Bronchial epithelial cell (primary cell): ENCODE data around the gene MYO1A. TPM values are rescaled to one million over a fixed set of nuclear protein-coding genes. Genes with fewer than 3 reads are reported as not detected.

Experiments used
- DNase-seq: peaks from one replicate; pipeline ENCODE4 v3.0.0-alpha.2; 2010; ENCODE audit warnings: low read depth
- FAIRE-seq: peaks from 2 replicates; lab custom pipeline; 2011; peaks lifted over from hg19 to GRCh38; lab: Jason Lieb, UNC
- H3K27me3 ChIP-seq: 2 replicates; pipeline ENCODE4 v1.5.1; 2011; ENCODE audit warnings: low read length; ENCODE audit not compliant: control insufficient read depth, insufficient read depth
- H3K36me3 ChIP-seq: 2 replicates; pipeline ENCODE4 v1.5.1; 2011; ENCODE audit warnings: low read length; ENCODE audit not compliant: control insufficient read depth, insufficient read depth
- H3K4me3 ChIP-seq: 2 replicates; pipeline ENCODE4 v1.5.1; 2011; ENCODE audit warnings: mild to moderate bottlenecking, low read depth, low read length, control low read depth
- total RNA-seq: library from RNA; depleted of rRNA; stranded (reverse); fragments of >200 nt; gene quantifications from 2 replicates; pipeline ENCODE4 v1.2.1, GENCODE V29; 2014
- TF ChIP-seq, protein P1 (sequence below): IDR thresholded peaks from 2 replicates; pipeline ENCODE4 v1.5.1; 2011; ENCODE audit warnings: mild to moderate bottlenecking, moderate library complexity, low read length, control low read depth, inconsistent platforms; ENCODE audit not compliant: insufficient read depth, severe bottlenecking

Gene MYO1A
- total RNA-seq, 1 donor from 2014 or later: under 0.01 TPM

DNA sequence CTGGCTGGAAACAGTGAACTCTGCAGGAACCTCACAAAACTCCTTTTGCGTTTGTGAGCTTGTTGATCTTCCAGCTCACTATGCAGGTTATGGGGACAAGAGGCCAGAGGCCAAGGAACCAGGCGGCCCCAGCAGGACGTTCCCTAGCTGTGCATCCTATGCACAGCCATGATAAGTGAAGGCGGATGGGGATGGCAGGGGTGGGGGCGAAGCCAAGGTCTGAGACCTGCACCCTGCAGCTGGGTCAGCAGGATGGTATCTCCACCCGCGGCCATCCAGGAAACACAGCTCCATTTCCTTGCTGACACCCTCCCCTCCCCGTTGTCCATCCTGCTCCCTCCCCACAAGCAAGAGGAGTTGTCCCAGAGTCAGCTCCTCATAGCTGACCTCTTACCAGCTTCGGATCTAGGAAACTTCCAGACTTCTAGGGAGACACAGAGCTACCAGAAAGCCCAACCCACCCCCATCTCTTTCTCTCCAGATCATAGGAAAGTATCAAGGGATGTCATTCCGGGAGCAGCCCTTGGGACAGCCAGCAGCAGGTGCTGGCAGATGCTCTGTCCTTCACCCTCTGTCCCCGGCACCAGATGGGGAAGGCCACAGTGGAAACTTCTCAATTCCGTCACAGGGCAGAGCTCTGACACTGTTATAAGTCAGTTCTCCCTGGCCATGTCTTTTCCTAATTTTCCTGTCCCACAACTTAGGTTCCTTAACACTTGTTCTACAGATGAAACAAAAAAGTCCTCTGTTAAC is 53.0 kb downstream of the MYO1A start:
- no peaks in the 10 kb centered on the region for H3K36me3 ChIP-seq
- DNase-seq: no peak
- H3K4me3 ChIP-seq: no peak overlapping the region
- FAIRE-seq: no peak
- TF ChIP-seq, protein P1, sequence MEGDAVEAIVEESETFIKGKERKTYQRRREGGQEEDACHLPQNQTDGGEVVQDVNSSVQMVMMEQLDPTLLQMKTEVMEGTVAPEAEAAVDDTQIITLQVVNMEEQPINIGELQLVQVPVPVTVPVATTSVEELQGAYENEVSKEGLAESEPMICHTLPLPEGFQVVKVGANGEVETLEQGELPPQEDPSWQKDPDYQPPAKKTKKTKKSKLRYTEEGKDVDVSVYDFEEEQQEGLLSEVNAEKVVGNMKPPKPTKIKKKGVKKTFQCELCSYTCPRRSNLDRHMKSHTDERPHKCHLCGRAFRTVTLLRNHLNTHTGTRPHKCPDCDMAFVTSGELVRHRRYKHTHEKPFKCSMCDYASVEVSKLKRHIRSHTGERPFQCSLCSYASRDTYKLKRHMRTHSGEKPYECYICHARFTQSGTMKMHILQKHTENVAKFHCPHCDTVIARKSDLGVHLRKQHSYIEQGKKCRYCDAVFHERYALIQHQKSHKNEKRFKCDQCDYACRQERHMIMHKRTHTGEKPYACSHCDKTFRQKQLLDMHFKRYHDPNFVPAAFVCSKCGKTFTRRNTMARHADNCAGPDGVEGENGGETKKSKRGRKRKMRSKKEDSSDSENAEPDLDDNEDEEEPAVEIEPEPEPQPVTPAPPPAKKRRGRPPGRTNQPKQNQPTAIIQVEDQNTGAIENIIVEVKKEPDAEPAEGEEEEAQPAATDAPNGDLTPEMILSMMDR: no peak
- H3K27me3 ChIP-seq: no peaks in the 10 kb centered on the region

DNA sequence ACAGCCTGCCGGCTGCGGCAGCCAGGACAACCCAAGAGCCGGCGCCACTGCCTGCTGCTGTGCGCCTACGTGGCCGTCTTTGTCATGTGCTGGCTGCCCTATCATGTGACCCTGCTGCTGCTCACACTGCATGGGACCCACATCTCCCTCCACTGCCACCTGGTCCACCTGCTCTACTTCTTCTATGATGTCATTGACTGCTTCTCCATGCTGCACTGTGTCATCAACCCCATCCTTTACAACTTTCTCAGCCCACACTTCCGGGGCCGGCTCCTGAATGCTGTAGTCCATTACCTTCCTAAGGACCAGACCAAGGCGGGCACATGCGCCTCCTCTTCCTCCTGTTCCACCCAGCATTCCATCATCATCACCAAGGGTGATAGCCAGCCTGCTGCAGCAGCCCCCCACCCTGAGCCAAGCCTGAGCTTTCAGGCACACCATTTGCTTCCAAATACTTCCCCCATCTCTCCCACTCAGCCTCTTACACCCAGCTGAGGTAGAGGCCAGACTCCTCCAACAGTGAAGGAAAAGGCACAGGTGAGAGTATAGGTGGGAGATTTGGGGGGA is 53.9 kb downstream of the MYO1A start:
- H3K27me3 ChIP-seq: no peaks in the 10 kb centered on the region
- DNase-seq (no peak), FAIRE-seq (no peak)
- no peak overlapping the region for H3K4me3 ChIP-seq
- no peaks in the 10 kb centered on the region for H3K36me3 ChIP-seq
- TF ChIP-seq, protein P1: no peak

DNA sequence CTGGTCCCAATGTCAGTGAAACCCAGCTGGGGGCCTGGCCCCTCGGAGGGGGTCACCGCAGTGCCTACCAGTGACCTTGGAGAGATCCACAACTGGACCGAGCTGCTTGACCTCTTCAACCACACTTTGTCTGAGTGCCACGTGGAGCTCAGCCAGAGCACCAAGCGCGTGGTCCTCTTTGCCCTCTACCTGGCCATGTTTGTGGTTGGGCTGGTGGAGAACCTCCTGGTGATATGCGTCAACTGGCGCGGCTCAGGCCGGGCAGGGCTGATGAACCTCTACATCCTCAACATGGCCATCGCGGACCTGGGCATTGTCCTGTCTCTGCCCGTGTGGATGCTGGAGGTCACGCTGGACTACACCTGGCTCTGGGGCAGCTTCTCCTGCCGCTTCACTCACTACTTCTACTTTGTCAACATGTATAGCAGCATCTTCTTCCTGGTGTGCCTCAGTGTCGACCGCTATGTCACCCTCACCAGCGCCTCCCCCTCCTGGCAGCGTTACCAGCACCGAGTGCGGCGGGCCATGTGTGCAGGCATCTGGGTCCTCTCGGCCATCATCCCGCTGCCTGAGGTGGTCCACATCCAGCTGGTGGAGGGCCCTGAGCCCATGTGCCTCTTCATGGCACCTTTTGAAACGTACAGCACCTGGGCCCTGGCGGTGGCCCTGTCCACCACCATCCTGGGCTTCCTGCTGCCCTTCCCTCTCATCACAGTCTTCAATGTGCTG is 54.6 kb downstream of the MYO1A start:
- no peak for FAIRE-seq
- TF ChIP-seq, protein P1: no peak
- Histone ChIP-seq H3K36me3 (no peaks in the 10 kb centered on the region), H3K27me3 (no peaks in the 10 kb centered on the region), H3K4me3 (no peak overlapping the region)
- no peak for DNase-seq

DNA sequence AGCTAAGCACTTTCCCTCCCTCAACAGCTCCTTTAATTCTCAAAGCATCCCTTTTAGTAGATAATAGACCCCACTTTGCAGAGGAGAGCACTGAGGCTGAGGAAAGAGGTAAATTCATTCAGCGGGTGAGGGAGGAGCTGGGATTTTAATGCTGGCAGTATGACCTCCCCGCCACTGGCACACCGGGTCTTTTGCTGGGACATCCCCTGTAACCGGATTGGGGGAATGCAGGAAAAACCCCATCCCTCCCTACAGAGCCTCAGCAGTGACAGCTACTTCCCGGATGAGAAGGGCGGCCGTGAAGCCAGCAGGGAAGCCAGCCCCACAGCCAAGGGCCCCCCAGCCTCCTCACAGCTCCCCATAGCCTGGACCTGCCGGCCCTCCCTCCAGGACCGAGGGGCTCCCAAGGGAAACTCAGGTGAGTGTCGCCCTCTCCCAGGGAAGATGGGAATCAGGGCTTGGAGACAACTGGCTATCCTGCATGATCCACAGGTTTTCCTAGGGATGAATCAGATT is 55.6 kb downstream of the MYO1A start:
- DNase-seq: no peak
- TF ChIP-seq, protein P1: no peak
- Histone ChIP-seq H3K4me3 (no peak overlapping the region), H3K36me3 (no peaks in the 10 kb centered on the region), H3K27me3 (no peaks in the 10 kb centered on the region)
- no peak for FAIRE-seq

GRCh38 chr12:56993346-56993745 is 56.6 kb downstream of the MYO1A start:
- H3K36me3 ChIP-seq: no peaks in the 10 kb centered on the region
- no peak for DNase-seq
- no peaks in the 10 kb centered on the region for H3K27me3 ChIP-seq
- no peak for FAIRE-seq
- no peak overlapping the region for H3K4me3 ChIP-seq
- TF ChIP-seq, protein P1: no peak
